Neuronal stem cell (in vitro differentiated cells): ENCODE measurements around the gene KRTAP12-1.
"Not testable (repeated sequence)": the region's sequence is repeated elsewhere in the genome, so short reads cannot be mapped to it uniquely, and the experiment has no call there.

Source experiments
- DNase-seq: peaks from one replicate; pipeline ENCODE4 v3.0.0-alpha.2; 2013; ENCODE audit warnings: low spot score
- H2AFZ ChIP-seq: one replicate; pipeline ENCODE4 v1.6.1; 2013; ENCODE audit warnings: mild to moderate bottlenecking, low read length, inconsistent platforms
- H2AK5ac ChIP-seq: 2 replicates; pipeline ENCODE4 v1.6.1; 2013; ENCODE audit warnings: low read depth, mild to moderate bottlenecking, inconsistent platforms, low read length, moderate library complexity, mixed read lengths
- H2BK120ac ChIP-seq: 2 replicates; pipeline ENCODE4 v1.6.1; 2013; ENCODE audit warnings: low read depth, mild to moderate bottlenecking, inconsistent platforms, low read length, moderate library complexity, mixed read lengths
- H2BK12ac ChIP-seq: one replicate; pipeline ENCODE4 v1.6.1; 2013; ENCODE audit warnings: low read length, inconsistent platforms
- H2BK15ac ChIP-seq: 2 replicates; pipeline ENCODE4 v1.6.1; 2013; ENCODE audit warnings: mild to moderate bottlenecking, low read length, inconsistent platforms, mixed read lengths
- H2BK5ac ChIP-seq: one replicate; pipeline ENCODE4 v1.6.1; 2013; ENCODE audit warnings: inconsistent platforms, mild to moderate bottlenecking, low read length, moderate library complexity
- H3K14ac ChIP-seq: one replicate; pipeline ENCODE4 v1.6.1; 2013; ENCODE audit warnings: low read length, inconsistent platforms
- H3K18ac ChIP-seq: 2 replicates; pipeline ENCODE4 v1.6.1; 2013; ENCODE audit warnings: low read length, inconsistent platforms
- H3K23ac ChIP-seq: 2 replicates; pipeline ENCODE4 v1.6.1; 2013; ENCODE audit warnings: low read depth, mild to moderate bottlenecking, mixed read lengths, low read length, inconsistent platforms; ENCODE audit not compliant: poor library complexity
- H3K27ac ChIP-seq: replicated peaks from 3 replicates; pipeline ENCODE4 v1.5.1; 2013; ENCODE audit warnings: low read length, inconsistent platforms
- H3K27me3 ChIP-seq, 3 experiments: 2 replicates each; pipeline ENCODE4 v1.6.1; 2013; ENCODE audit warnings: low read length in 3 of 3, mild to moderate bottlenecking in 2 of 3, inconsistent platforms in 1 of 3, low read depth in 1 of 3, mixed read lengths in 1 of 3, moderate library complexity in 1 of 3; ENCODE audit not compliant: control insufficient read depth in 3 of 3, insufficient read depth in 3 of 3
- H3K36me3 ChIP-seq, 2 donors: replicated peaks in 1 of 2; 2 replicates each; pipeline ENCODE4 v1.6.1; 2013; ENCODE audit warnings: low read length in 2 of 2; ENCODE audit not compliant: control insufficient read depth in 2 of 2, insufficient read depth in 2 of 2
- H3K4ac ChIP-seq: 2 replicates; pipeline ENCODE4 v1.6.1; 2013; ENCODE audit warnings: inconsistent platforms, mild to moderate bottlenecking, low read length, moderate library complexity
- H3K4me1 ChIP-seq, 2 donors: 1 replicate in 1 of 2; 2 replicates in 1 of 2; pipeline ENCODE4 v1.6.1; 2013; ENCODE audit warnings: low read length in 2 of 2, low read depth in 1 of 2; ENCODE audit not compliant: control insufficient read depth in 2 of 2, insufficient read depth in 1 of 2
- H3K4me2 ChIP-seq: one replicate; pipeline ENCODE4 v1.6.1; 2013; ENCODE audit warnings: mild to moderate bottlenecking, low read length, inconsistent platforms; ENCODE audit not compliant: insufficient read depth, poor library complexity, severe bottlenecking
- H3K4me3 ChIP-seq, 2 donors: 2 replicates each; pipeline ENCODE4 v1.5.1; 2013; ENCODE audit warnings: low read length in 2 of 2, mild to moderate bottlenecking in 2 of 2, inconsistent platforms in 1 of 2, moderate library complexity in 1 of 2
- H3K79me1 ChIP-seq: one replicate; pipeline ENCODE4 v1.6.1; 2013; ENCODE audit warnings: low read depth, mild to moderate bottlenecking, inconsistent platforms, low read length, moderate library complexity
- H3K9ac ChIP-seq: one replicate; pipeline ENCODE4 v1.6.1; 2013; ENCODE audit warnings: mild to moderate bottlenecking, low read depth, low read length, inconsistent platforms; ENCODE audit not compliant: poor library complexity
- H3K9me3 ChIP-seq, 2 donors: replicated peaks in 1 of 2; 2 replicates each; pipeline versions ENCODE3 to v1.6.1; 2013; ENCODE audit warnings: low read length in 2 of 2, mild to moderate bottlenecking in 2 of 2, inconsistent platforms in 1 of 2, low read depth in 1 of 2, mixed read lengths in 1 of 2, moderate library complexity in 1 of 2; ENCODE audit not compliant: control insufficient read depth in 2 of 2, insufficient read depth in 1 of 2
- H4K8ac ChIP-seq: one replicate; pipeline ENCODE4 v1.6.1; 2013; ENCODE audit warnings: low read depth, mild to moderate bottlenecking, inconsistent platforms, low read length, moderate library complexity
- H4K91ac ChIP-seq: one replicate; pipeline ENCODE4 v1.6.1; 2013; ENCODE audit warnings: low read length, low read depth, mild to moderate bottlenecking, inconsistent platforms; ENCODE audit not compliant: poor library complexity
- WGBS, 2 donors: extraction: QIAGEN DNeasy Blood & Tissue Kit; methylation state at CpG; one replicate each; pipeline ENCODE4 v1.1.7; 2013; ENCODE audit warnings: missing lambda C conversion rate in 2 of 2, mixed read lengths in 1 of 2; ENCODE audit not compliant: insufficient read length in 2 of 2, insufficient replicate concordance in 1 of 2; ENCODE audit errors: extremely low coverage in 2 of 2; 5-methylcytosine and 5-hydroxymethylcytosine counted together

KRTAP12-1 gene

GRCh38 chr21:44667612-44668011, 14.4 kb downstream of the KRTAP12-1 start:
- no peak overlapping the region for H4K91ac ChIP-seq
- WGBS, 2 donors, result no CpG with 5 or more reads among the region's 1 CpG
- H3K36me3 ChIP-seq, result no peaks in the 10 kb centered on the region
- H3K27ac ChIP-seq, result no peak overlapping the region
- H3K4me1 ChIP-seq, result no peaks in the 10 kb centered on the region
- H3K18ac ChIP-seq, result no peak overlapping the region
- H4K8ac ChIP-seq, result no peak overlapping the region
- no peak overlapping the region for H2BK120ac ChIP-seq
- H3K4me2 ChIP-seq, result no peak overlapping the region
- H2AK5ac ChIP-seq, result no peak overlapping the region
- H3K4me3 ChIP-seq, result no peak overlapping the region
- H2AFZ ChIP-seq, result no peak overlapping the region
- H3K79me1 ChIP-seq, result peaks cover 3% of the 10 kb centered on the region
- H3K9me3 ChIP-seq, result peaks cover 18 to 27% of the 10 kb centered on the region in 2 donors
- H3K9ac ChIP-seq, result no peak overlapping the region
- no peak for DNase-seq
- no peak overlapping the region for H3K23ac ChIP-seq
- no peak overlapping the region for H2BK5ac ChIP-seq
- no peak overlapping the region for H2BK15ac ChIP-seq
- H3K14ac ChIP-seq, result no peak overlapping the region
- no peaks in the 10 kb centered on the region for H3K27me3 ChIP-seq
- H3K4ac ChIP-seq, result no peak overlapping the region
- no peak overlapping the region for H2BK12ac ChIP-seq

- no peak within 1 kb of the TSS for H2AFZ ChIP-seq
- DNase-seq, result no peak
- peaks cover 18 to 24% of the 10 kb centered on the region in 2 donors for H3K9me3 ChIP-seq
- H3K23ac ChIP-seq, result no peak within 1 kb of the TSS
- no peak within 1 kb of the TSS for H2BK5ac ChIP-seq
- H3K18ac ChIP-seq, result peak within 1 kb of the TSS; percentile 19
- peak within 1 kb of the TSS; percentile 75 for H2AK5ac ChIP-seq
- H3K4me3 ChIP-seq, result peak within 1 kb of the TSS in 1 of 2 donors; percentile 63
- H2BK15ac ChIP-seq, result no peak within 1 kb of the TSS
- H3K14ac ChIP-seq, result peak within 1 kb of the TSS; percentile 89
- no peaks in the 10 kb centered on the region for H3K4me1 ChIP-seq
- peak within 1 kb of the TSS; percentile 60 for H3K9ac ChIP-seq
- H4K91ac ChIP-seq, result no peak within 1 kb of the TSS
- H3K79me1 ChIP-seq, result peaks cover 3% of the 10 kb centered on the region
- no peak within 1 kb of the TSS for H3K27ac ChIP-seq
- H3K4me2 ChIP-seq, result no peak within 1 kb of the TSS
- peak within 1 kb of the TSS; percentile 92 for H4K8ac ChIP-seq
- no peaks in the 10 kb centered on the region for H3K27me3 ChIP-seq
- no CpG with 5 or more reads among the region's 19 CpGs for WGBS, 2 donors
- no peaks in the 10 kb centered on the region for H3K36me3 ChIP-seq
- H2BK12ac ChIP-seq, result peak within 1 kb of the TSS; percentile 73
- H2BK120ac ChIP-seq, result no peak within 1 kb of the TSS
- peak within 1 kb of the TSS; percentile 93 for H3K4ac ChIP-seq
These were observed 15.3 kb downstream of the KRTAP12-1 start, which contains the start of gene KRTAP12-2 for GRCh38 chr21:44666401-44667320. Gene KRTAP12-2, minus strand, starts transcription at chr21:44666927. Its CDS starts 41 bp downstream, at chr21:44666886.

GRCh38 chr21:44664691-44665090, 17.3 kb downstream of the KRTAP12-1 start:
- no peak overlapping the region for H2AK5ac ChIP-seq
- peaks cover 4 to 5% of the 10 kb centered on the region in 2 donors for H3K9me3 ChIP-seq
- no peak overlapping the region for H3K4me3 ChIP-seq
- no peak overlapping the region for H3K23ac ChIP-seq
- H3K4me1 ChIP-seq, result no peaks in the 10 kb centered on the region
- no peaks in the 10 kb centered on the region for H3K36me3 ChIP-seq
- H2AFZ ChIP-seq, result no peak overlapping the region
- H3K79me1 ChIP-seq, result peaks cover 3% of the 10 kb centered on the region
- H2BK5ac ChIP-seq, result no peak overlapping the region
- H2BK120ac ChIP-seq, result no peak overlapping the region
- no peak overlapping the region for H3K4me2 ChIP-seq
- no peak overlapping the region for H3K9ac ChIP-seq
- no peak overlapping the region for H4K8ac ChIP-seq
- no peak for DNase-seq
- H3K4ac ChIP-seq, result no peak overlapping the region
- no peak overlapping the region for H3K27ac ChIP-seq
- no CpG with 5 or more reads among the region's 5 CpGs for WGBS, 2 donors
- H3K14ac ChIP-seq, result no peak overlapping the region
- no peak overlapping the region for H4K91ac ChIP-seq
- no peak overlapping the region for H2BK15ac ChIP-seq
- H3K18ac ChIP-seq, result no peak overlapping the region
- H3K27me3 ChIP-seq, result no peaks in the 10 kb centered on the region
- no peak overlapping the region for H2BK12ac ChIP-seq

DNA sequence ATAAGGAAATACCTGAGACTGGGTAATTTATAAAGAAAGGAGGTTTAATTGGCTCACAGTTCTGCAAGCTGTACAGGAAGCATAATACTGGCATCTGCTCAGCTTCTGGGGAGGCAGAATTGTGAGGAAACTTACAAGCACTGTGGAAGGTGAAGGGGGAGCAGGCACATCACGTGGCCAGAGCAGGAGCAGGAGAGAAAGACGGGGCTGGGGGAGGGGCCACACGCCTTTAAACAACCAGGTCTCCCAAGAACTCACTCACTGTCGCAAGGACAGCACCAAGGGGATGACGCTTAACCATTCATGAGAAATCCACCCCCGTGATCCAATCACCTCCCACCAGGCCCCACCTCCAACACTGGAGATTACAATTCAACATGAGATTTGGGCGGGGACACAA, 20.4 kb downstream of the KRTAP12-1 start:
- not testable (repeated sequence) for H2BK120ac ChIP-seq, H4K8ac ChIP-seq, H2AK5ac ChIP-seq, H3K9ac ChIP-seq, H3K79me1 ChIP-seq, H2BK12ac ChIP-seq, H2BK5ac ChIP-seq, DNase-seq, H3K4ac ChIP-seq, H3K27ac ChIP-seq, H3K4me3 ChIP-seq, H3K4me1 ChIP-seq, H2BK15ac ChIP-seq, H3K23ac ChIP-seq, H3K14ac ChIP-seq, H3K18ac ChIP-seq, H3K36me3 ChIP-seq, H2AFZ ChIP-seq, H3K9me3 ChIP-seq, H4K91ac ChIP-seq, H3K4me2 ChIP-seq, H3K27me3 ChIP-seq
- WGBS, 2 donors, result no CpG with 5 or more reads among the region's 7 CpGs
